Kasumi-1 (cell line): ENCODE measurements around the gene MATN1.

Source experiments
- DNase-seq, 2 experiments: peaks; one replicate each; lab custom pipeline; 2025; lab: John Stamatoyannopoulos, UW

The MATN1 gene

GRCh38 chr1:30731806-30732276 is 8.5 kb upstream of the MATN1 start:
- no peak for DNase-seq

- no peak for DNase-seq
Observed at GRCh38 chr1:30731109-30731805, 7.9 kb upstream of the MATN1 start.

GRCh38 chr1:30730346-30731108 is 7.1 kb upstream of the MATN1 start:
- no peak for DNase-seq

GRCh38 chr1:30729901-30730300 is 6.5 kb upstream of the MATN1 start:
- DNase-seq: no peak

GRCh38 chr1:30728832-30729638 is 5.7 kb upstream of the MATN1 start:
- DNase-seq: no peak

- no peak for DNase-seq
Observed at GRCh38 chr1:30728340-30728739, 5.0 kb upstream of the MATN1 start.

- no peak for DNase-seq
Observed at GRCh38 chr1:30727824-30728223, 4.4 kb upstream of the MATN1 start.

- DNase-seq: no peak
Observed at GRCh38 chr1:30726773-30727684, 3.6 kb upstream of the MATN1 start.

GRCh38 chr1:30726236-30726635 is 2.9 kb upstream of the MATN1 start:
- DNase-seq: no peak

GRCh38 chr1:30725450-30726095 is 2.2 kb upstream of the MATN1 start:
- DNase-seq: no peak

GRCh38 chr1:30724655-30725421 is 1.5 kb upstream of the MATN1 start:
- DNase-seq: no peak

- DNase-seq: peak in 1 of 2 experiments; percentile 13
Observed at GRCh38 chr1:30724175-30724574, 790 bp upstream of the MATN1 start.

GRCh38 chr1:30721812-30722537 is 1.4 kb downstream of the MATN1 start:
- no peak for DNase-seq

- DNase-seq: no peak
Observed at GRCh38 chr1:30721341-30721793, 2.0 kb downstream of the MATN1 start.

GRCh38 chr1:30720271-30721223 is 2.8 kb downstream of the MATN1 start:
- no peak for DNase-seq

GRCh38 chr1:30719406-30720270 is 3.7 kb downstream of the MATN1 start:
- DNase-seq: peak; percentile 53 to 60
